Right ventricle myocardium superior (tissue), 1 donor: ENCODE results near the gene CDK2AP2. TPM values are rescaled to one million over a fixed set of nuclear protein-coding genes. Genes with fewer than 3 reads are reported as not detected.
"Not testable (repeated sequence)": the region's sequence is repeated elsewhere in the genome, so short reads cannot be mapped to it uniquely, and the experiment has no call there.

ENCODE experiments used
- ATAC-seq: fragments of 200-7000 bp; cut with Tn5 transposase; one replicate; pipeline ENCODE4 v1.9.1; 2020; ENCODE audit warnings: mild to moderate bottlenecking; ENCODE audit not compliant: poor library complexity
- DNase-seq: peaks from one replicate; pipeline ENCODE4 v3.0.0-alpha.2; 2020
- intact Hi-C: fragments of 100-400 bp; cut with DNase I; formaldehyde crosslinking; loops from one replicate; pipeline ENCODE4 v1.11.2; 2022
- total RNA-seq: library from RNA; stranded (reverse); fragmentation: NEBNext Ultra II Directional; extraction: Animal tissue kit (Norgen Biotek cat#: 25700); gene quantifications from one replicate; pipeline ENCODE4 v1.2.1, GENCODE V29; 2021
- donor health status: DM: no; HTN: yes; CAD: no; lungs with severe emphysema.

The CDK2AP2 gene
- total RNA-seq, 1 donor from 2014 or later: 57.8 TPM

GRCh38 chr11:67528376-67528775, 20.4 kb upstream of the CDK2AP2 start:
- no peak for ATAC-seq
- intact Hi-C loops: no loop called here
- DNase-seq: no peak

- DNase-seq (no peak), ATAC-seq (no peak)
- intact Hi-C loops: no loop called here
These were observed 17.5 kb upstream of the CDK2AP2 start for GRCh38 chr11:67525275-67525976.

- intact Hi-C loops: no loop called here
- ATAC-seq (no peak), DNase-seq (no peak)
These were observed 16.5 kb upstream of the CDK2AP2 start for GRCh38 chr11:67524480-67524808.

GRCh38 chr11:67523556-67524479, 15.9 kb upstream of the CDK2AP2 start:
- ATAC-seq (no peak), DNase-seq (no peak)
- intact Hi-C loops: no loop called here

- ATAC-seq (no peak), DNase-seq (no peak)
- intact Hi-C loops: no loop called here
These were observed 15.0 kb upstream of the CDK2AP2 start, which contains the start of gene CABP2 for GRCh38 chr11:67522844-67523555. Gene CABP2, minus strand, starts transcription at chr11:67523446. Its CDS starts 120 bp downstream, at chr11:67523326.

GRCh38 chr11:67522338-67522737, 14.4 kb upstream of the CDK2AP2 start:
- DNase-seq: no peak
- no peak for ATAC-seq

GRCh38 chr11:67521924-67522323, 14.0 kb upstream of the CDK2AP2 start:
- DNase-seq: no peak
- ATAC-seq: no peak
- intact Hi-C loops: no loop called here

More at GRCh38 chr11:67522338-67522737, 14.4 kb upstream of the CDK2AP2 start:
- intact Hi-C loops: no loop called here

GRCh38 chr11:67520856-67521824, 13.2 kb upstream of the CDK2AP2 start:
- intact Hi-C loops: no loop called here
- no peak for DNase-seq
- ATAC-seq: no peak

GRCh38 chr11:67519726-67520125, 11.8 kb upstream of the CDK2AP2 start:
- ATAC-seq: no peak
- DNase-seq: no peak
- intact Hi-C loops: no loop called here

- DNase-seq (no peak), ATAC-seq (no peak)
- intact Hi-C loops: no loop called here
These were observed 10.0 kb upstream of the CDK2AP2 start for GRCh38 chr11:67517784-67518552.

GRCh38 chr11:67516806-67517205, 8.8 kb upstream of the CDK2AP2 start:
- no peak for DNase-seq
- no peak for ATAC-seq
- intact Hi-C loops: no loop called here

- ATAC-seq (no peak), DNase-seq (no peak)
- intact Hi-C loops: no loop called here
These were observed 6.2 kb upstream of the CDK2AP2 start for GRCh38 chr11:67514116-67514515.

- DNase-seq, ATAC-seq, intact Hi-C loops: not testable (repeated sequence)
These were observed 3.6 kb upstream of the CDK2AP2 start for GRCh38 chr11:67511558-67511957.

- intact Hi-C loops: no loop called here
- DNase-seq (no peak), ATAC-seq (no peak)
These were observed 2.0 kb upstream of the CDK2AP2 start for GRCh38 chr11:67510023-67510345.

GRCh38 chr11:67508486-67509121, 642 bp upstream of the CDK2AP2 start:
- ATAC-seq: peak; percentile 70
- intact Hi-C loops: loop anchor here (5.0 kb wide), 2 partner anchors 41 to 116 kb away; partner anchors contain the start of genes RAD9A and TMEM134
- peak; percentile 99 for DNase-seq

GRCh38 chr11:67507242-67507863, 609 bp downstream of the CDK2AP2 start:
- DNase-seq (peak; percentile 66), ATAC-seq (no peak)
- intact Hi-C loops: loop anchor here (5.0 kb wide), 2 partner anchors 40 to 115 kb away; partner anchors contain the start of genes RAD9A and TMEM134
